Activated CD4-positive, alpha-beta T cell treated with anti-CD3 and anti-CD28 coated beads, Interleukin-2, amount 10 ng/mL, durations not matched to agents 24 days and 14 days (primary cell): ENCODE data around the gene ASB6. TPM values are rescaled to one million over a fixed set of nuclear protein-coding genes. Genes with fewer than 3 reads are reported as not detected.
A peak's percentile ranks its signal among the peaks of the same experiment; 100 is the strongest.
"Not testable (repeated sequence)": the region's sequence is repeated elsewhere in the genome, so short reads cannot be mapped to it uniquely, and the experiment has no call there.

Experiments used
- DNase-seq: peaks from one replicate; pipeline ENCODE4 v3.0.0; 2022
- H3K27ac Mint-ChIP-seq: one replicate; pipeline ENCODE4 v1.8.0; 2022; ENCODE audit warnings: mild to moderate bottlenecking, mixed read lengths
- H3K27me3 Mint-ChIP-seq: one replicate; pipeline ENCODE4 v1.8.0; 2022; ENCODE audit warnings: mixed read lengths
- H3K36me3 Mint-ChIP-seq: one replicate; pipeline ENCODE4 v1.8.0; 2022; ENCODE audit warnings: low read depth, mild to moderate bottlenecking, mixed read lengths
- H3K4me1 Mint-ChIP-seq: one replicate; pipeline ENCODE4 v1.8.0; 2021; ENCODE audit warnings: mixed read lengths
- H3K4me3 Mint-ChIP-seq: one replicate; pipeline ENCODE4 v1.8.0; 2022; ENCODE audit warnings: mild to moderate bottlenecking, moderate library complexity, mixed read lengths
- H3K9me3 Mint-ChIP-seq: one replicate; pipeline ENCODE4 v1.8.0; 2021; ENCODE audit warnings: mixed read lengths
- intact Hi-C: fragments of 100-400 bp; cut with micrococcal nuclease; formaldehyde crosslinking; loops from one replicate; pipeline ENCODE4 v1.15.1; 2023
- total RNA-seq: library from RNA; stranded (reverse); gene quantifications from 2 replicates; pipeline ENCODE4 v1.2.3, GENCODE V29; 2022

The ASB6 gene
- total RNA-seq, 1 donor from 2014 or later, result 22.7 TPM

DNA sequence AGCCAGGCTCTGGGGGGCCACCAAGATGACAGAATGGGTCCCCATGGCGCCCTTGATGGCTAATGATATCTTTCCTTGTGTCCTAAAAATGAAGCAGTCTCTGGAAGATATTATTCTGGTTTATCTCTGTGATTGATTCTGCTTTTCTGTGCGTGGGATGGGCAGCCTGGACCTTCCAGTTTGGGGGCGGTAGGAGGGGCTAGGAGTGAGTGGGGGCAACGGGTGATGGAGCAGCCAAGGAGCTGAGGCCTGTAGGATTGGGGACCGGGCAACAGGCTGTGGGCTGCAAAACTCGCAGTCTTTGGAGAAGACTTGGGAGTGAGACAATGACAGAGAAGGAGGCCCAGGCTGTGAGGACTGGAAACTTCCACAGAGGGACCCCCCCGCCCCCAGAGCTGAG, 32.3 kb upstream of the ASB6 start:
- intact Hi-C loops, result loop anchor here (5.0 kb wide), 1 partner anchor 38 kb away; no protein-coding TSS in a partner anchor

DNA sequence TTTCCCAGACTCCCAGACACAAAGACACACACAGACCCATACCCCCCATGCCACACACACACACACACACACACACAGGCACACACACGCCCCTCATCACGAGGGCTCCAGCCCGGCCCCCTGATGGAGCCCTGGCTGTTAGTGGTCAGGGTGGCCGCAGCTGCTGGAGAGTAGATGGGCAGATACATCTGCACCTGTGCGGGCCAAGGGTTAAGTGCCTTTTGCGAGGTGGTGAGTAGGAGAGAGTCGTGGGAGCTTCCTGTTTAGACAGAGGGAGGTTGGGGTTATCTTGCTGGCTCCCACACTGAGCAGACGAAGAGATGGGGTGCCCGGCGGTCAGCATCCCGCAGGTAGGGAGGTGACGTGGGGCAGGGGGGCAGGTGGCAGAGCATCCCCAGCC, 31.7 kb upstream of the ASB6 start:
- no peak for DNase-seq
- Mint-ChIP-seq H3K36me3 (no peaks in the 10 kb centered on the region), H3K27me3 (peaks cover 11% of the 10 kb centered on the region), H3K9me3 (no peaks in the 10 kb centered on the region), H3K4me1 (peaks cover 5% of the 10 kb centered on the region), H3K27ac (no peak overlapping the region), H3K4me3 (no peak overlapping the region)
- intact Hi-C loops, result loop anchor here (5.0 kb wide), 1 partner anchor 39 kb away; no protein-coding TSS in a partner anchor

More for the DNA sequence above, 32.3 kb upstream of the ASB6 start:
- no peak for DNase-seq
- Mint-ChIP-seq H3K4me3 (no peak overlapping the region), H3K4me1 (peaks cover 5% of the 10 kb centered on the region), H3K27me3 (peaks cover 11% of the 10 kb centered on the region), H3K36me3 (no peaks in the 10 kb centered on the region), H3K9me3 (no peaks in the 10 kb centered on the region), H3K27ac (no peak overlapping the region)

DNA sequence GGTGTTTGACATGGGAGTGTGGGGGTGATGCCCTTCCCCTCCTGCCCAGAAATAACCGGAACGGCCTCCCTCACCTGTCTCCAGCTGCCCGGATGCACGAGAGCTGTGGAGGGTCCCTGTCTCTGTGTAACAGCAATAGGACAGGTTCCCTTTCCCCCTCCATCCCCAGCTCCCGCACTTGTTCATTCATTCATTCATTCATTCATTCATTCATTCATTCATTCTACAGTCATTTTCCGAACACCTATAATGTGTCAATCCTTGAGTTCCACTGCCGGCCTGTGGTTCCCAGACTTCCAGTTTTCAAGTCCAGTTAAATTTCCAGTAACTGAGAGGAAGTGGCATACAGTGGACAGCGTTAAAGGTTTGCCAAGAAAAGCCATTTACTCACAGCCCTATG, 30.8 kb upstream of the ASB6 start:
- peaks cover 5% of the 10 kb centered on the region for H3K4me1 Mint-ChIP-seq
- intact Hi-C loops, result loop anchor here (5.0 kb wide), 1 partner anchor 40 kb away; no protein-coding TSS in a partner anchor
- H3K36me3 Mint-ChIP-seq, result no peaks in the 10 kb centered on the region
- no peak overlapping the region for H3K4me3 Mint-ChIP-seq
- peaks cover 8% of the 10 kb centered on the region for H3K27me3 Mint-ChIP-seq
- H3K27ac Mint-ChIP-seq, result no peak overlapping the region
- no peaks in the 10 kb centered on the region for H3K9me3 Mint-ChIP-seq
- DNase-seq, result no peak

DNA sequence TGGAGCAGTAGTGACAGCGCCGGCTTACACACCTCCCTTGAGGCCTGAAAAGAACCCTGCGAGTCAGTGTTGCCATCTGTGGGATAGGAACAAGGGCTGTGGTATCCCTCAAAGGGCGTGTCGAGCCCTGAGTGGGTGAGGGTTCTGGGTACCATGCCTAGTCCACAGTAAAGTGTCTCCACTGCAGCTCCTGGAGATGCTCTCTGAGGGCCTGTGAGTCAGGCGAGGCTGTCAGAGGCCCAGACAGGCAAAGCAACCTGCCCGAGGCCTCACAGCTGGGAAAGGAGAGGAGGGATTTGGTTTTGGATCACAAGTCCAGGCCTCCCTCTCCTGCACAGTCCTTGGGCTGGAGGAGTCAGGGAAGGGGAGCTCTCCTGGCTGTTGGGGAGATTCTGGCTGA, 29.6 kb upstream of the ASB6 start:
- peaks cover 9% of the 10 kb centered on the region for H3K27me3 Mint-ChIP-seq
- intact Hi-C loops, result loop anchor here (5.0 kb wide), 1 partner anchor 41 kb away; no protein-coding TSS in a partner anchor
- peak overlapping the region; percentile 60 for H3K27ac Mint-ChIP-seq
- H3K36me3 Mint-ChIP-seq, result no peaks in the 10 kb centered on the region
- peaks cover 5% of the 10 kb centered on the region for H3K4me1 Mint-ChIP-seq
- H3K4me3 Mint-ChIP-seq, result peak overlapping the region; percentile 44
- no peaks in the 10 kb centered on the region for H3K9me3 Mint-ChIP-seq
- peak; percentile 62 for DNase-seq

DNA sequence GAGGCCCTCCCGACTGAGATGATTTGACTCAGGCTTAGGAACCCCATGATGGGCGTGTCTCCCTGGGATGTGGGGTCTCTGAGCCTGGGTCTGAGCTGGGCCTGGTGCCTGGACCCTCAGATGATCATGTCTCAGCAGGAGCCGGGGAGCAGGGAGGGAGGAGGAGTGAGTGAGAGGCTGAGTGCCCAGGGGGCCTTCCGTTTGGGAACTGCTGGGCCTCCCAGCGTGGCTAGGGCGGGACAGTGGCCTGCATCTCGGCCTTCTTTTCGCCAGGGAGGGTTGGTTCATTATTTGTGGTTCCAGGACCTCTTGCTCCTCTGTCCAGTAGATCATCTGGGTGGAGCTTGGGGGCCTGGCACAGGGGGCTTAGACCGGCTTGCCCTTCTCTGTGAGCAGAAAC, 29.1 kb upstream of the ASB6 start:
- peaks cover 5% of the 10 kb centered on the region for H3K4me1 Mint-ChIP-seq
- no peak for DNase-seq
- H3K36me3 Mint-ChIP-seq, result no peaks in the 10 kb centered on the region
- peak overlapping the region; percentile 60 for H3K27ac Mint-ChIP-seq
- H3K27me3 Mint-ChIP-seq, result peaks cover 6% of the 10 kb centered on the region
- no peaks in the 10 kb centered on the region for H3K9me3 Mint-ChIP-seq
- intact Hi-C loops, result loop anchor here (5.0 kb wide), 1 partner anchor 41 kb away; no protein-coding TSS in a partner anchor
- H3K4me3 Mint-ChIP-seq, result no peak overlapping the region

DNA sequence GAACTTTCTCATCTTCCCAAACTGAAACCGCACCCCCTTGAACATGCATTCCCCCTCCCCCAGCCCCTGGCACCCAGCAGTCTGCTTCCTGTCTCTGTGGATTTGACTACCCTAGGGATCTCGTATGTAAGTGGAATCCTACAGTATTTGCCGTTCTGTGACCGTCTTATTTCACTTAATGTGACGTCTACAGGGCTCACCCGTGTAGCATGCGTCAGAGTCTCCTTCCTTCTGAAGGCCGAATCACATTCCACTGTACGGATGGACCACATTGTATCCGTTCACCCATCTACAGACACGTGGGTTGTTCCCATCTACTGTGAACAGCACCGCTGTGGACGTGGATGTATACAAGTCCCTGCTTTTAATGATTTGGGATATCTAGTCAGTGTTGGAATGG, 28.0 kb upstream of the ASB6 start:
- Mint-ChIP-seq H3K9me3 (no peaks in the 10 kb centered on the region), H3K4me1 (peaks cover 8% of the 10 kb centered on the region), H3K27me3 (peaks cover 8% of the 10 kb centered on the region), H3K4me3 (no peak overlapping the region), H3K27ac (no peak overlapping the region), H3K36me3 (no peaks in the 10 kb centered on the region)
- intact Hi-C loops, result loop anchor here (5.0 kb wide), 1 partner anchor 42 kb away; no protein-coding TSS in a partner anchor
- DNase-seq, result no peak

DNA sequence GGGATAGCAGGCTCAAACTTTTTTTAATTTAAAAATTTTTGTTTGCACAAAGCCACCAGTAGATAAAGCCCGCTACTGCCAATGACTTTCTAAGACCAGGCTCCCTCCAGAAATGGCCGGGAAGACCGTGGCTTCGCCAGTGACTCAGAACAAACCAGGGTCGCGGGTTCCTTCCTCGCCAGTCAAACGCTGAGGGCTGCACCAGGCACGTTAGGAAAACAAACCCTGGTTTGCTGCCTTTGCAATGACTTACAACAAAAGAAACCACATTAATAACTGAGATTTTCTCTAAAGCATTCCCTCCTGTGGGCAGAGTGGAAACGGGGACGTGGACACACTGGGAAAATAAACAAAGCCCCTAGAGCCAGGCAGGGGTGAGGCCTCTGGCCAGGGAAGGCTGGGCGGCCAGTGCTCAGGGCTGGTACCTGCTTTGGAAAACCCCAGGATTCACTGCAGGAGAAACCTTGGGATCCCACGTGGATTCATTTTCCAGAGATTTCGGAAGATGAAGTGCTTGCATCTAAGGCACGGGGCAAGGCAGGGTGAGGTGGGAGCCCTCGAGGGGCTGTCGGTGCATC, 27.3 kb upstream of the ASB6 start:
- no peaks in the 10 kb centered on the region for H3K9me3 Mint-ChIP-seq
- no peak overlapping the region for H3K27ac Mint-ChIP-seq
- intact Hi-C loops, result no loop called here
- H3K27me3 Mint-ChIP-seq, result peaks cover 12% of the 10 kb centered on the region
- no peak for DNase-seq
- H3K36me3 Mint-ChIP-seq, result no peaks in the 10 kb centered on the region
- H3K4me1 Mint-ChIP-seq, result peaks cover 12% of the 10 kb centered on the region
- no peak overlapping the region for H3K4me3 Mint-ChIP-seq

DNA sequence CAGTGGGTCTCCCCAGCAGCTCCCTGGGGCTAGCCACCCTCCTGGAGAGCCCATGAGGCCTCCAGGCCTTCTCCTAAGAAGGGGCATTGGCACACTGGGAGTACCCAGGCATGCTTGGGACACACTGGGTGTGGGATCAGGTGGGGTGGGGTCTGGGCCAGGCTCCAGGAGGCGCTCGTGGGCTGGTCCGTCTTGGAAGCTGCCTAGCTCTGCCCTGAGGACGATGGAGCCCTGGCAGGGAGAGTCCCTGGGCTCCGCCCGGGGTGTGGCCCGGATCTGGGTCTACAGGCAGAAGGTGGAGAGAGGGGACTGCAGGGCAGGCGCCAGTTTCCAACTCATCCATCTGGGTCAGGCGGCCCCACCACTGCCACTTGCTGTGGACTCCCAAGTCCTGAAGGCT, 25.9 kb upstream of the ASB6 start:
- peaks cover 12% of the 10 kb centered on the region for H3K4me1 Mint-ChIP-seq
- H3K27ac Mint-ChIP-seq, result no peak overlapping the region
- H3K4me3 Mint-ChIP-seq, result no peak overlapping the region

DNA sequence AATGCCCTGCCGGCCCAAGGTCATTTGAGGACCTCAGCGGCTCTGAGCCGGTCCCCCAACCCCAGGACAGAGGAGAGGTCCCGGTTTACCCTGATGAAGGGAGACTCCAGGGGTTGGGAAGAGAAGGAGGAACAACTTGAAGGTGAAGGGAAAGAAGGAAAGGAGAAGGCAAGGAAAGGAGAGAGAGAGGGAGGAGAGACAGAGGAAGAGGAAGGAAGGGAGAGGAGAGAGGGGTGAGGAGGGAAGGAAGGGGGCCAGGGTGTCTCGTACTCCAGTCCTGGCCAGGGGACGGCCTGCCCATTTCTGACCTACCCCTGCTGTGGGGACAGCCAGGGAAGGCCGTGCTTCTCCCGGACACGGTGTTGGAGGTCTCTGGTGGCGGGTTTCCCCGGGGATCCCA, 25.4 kb upstream of the ASB6 start:
- no peak overlapping the region for H3K27ac Mint-ChIP-seq
- no peak for DNase-seq
- no peaks in the 10 kb centered on the region for H3K36me3 Mint-ChIP-seq
- peaks cover 12% of the 10 kb centered on the region for H3K4me1 Mint-ChIP-seq
- peaks cover 14% of the 10 kb centered on the region for H3K27me3 Mint-ChIP-seq
- no peaks in the 10 kb centered on the region for H3K9me3 Mint-ChIP-seq
- H3K4me3 Mint-ChIP-seq, result no peak overlapping the region
- intact Hi-C loops, result no loop called here

More for the DNA sequence above, 25.9 kb upstream of the ASB6 start:
- intact Hi-C loops, result no loop called here
- Mint-ChIP-seq H3K27me3 (peaks cover 12% of the 10 kb centered on the region), H3K9me3 (no peaks in the 10 kb centered on the region), H3K36me3 (no peaks in the 10 kb centered on the region)
- no peak for DNase-seq

DNA sequence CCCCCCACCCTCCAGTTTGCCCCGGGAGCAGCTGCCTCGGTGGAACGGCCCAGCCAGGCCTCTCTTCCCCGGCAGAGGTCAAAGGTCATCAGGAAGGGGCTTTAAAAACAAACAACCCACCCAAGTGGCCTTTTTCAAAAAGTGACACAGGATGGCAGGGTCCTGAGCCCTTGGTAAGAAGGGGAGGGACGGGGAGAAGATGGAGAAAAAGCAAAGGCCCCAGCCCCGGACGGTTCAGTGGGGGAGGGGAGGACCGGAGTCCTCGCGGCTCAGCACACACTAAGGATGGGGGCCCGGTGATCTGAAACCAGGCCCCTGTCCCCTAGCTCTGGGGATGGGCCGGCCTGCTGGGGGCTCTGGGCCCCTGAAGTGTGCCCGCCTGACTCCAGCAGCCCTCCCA, 24.6 kb upstream of the ASB6 start:
- H3K27me3 Mint-ChIP-seq, result peaks cover 15% of the 10 kb centered on the region
- H3K36me3 Mint-ChIP-seq, result no peaks in the 10 kb centered on the region
- no peak overlapping the region for H3K4me3 Mint-ChIP-seq
- peaks cover 10% of the 10 kb centered on the region for H3K4me1 Mint-ChIP-seq
- no peaks in the 10 kb centered on the region for H3K9me3 Mint-ChIP-seq
- intact Hi-C loops, result no loop called here
- no peak overlapping the region for H3K27ac Mint-ChIP-seq
- no peak for DNase-seq

DNA sequence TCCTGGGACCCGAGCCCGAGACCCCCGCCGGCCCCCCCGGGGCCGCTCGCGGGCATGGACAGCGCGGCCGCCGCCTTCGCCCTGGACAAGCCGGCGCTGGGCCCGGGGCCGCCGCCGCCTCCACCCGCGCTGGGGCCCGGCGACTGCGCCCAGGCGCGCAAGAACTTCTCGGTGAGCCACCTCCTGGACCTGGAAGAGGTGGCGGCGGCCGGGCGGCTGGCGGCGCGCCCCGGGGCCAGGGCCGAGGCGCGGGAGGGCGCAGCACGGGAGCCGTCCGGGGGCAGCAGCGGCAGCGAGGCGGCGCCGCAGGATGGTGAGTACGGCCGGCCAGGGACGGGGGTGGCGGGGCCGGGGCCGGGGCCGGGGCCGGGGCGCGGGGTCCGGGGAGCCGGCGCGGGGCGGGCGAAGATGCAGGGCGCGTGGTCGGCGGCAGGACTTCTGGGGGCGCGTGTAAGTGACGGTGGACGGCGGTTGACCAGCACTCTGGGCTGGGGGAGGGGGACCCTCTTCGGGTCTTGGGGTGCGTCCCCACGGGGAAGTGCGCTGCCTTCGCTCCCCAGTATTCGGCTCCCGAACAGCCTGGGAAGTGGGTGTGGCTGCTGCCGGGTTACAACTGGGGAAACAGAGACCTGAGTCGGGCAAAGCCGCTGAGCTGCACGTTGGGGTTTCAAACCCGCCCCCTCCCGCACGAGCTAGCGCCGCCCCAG, 24.0 kb upstream of the ASB6 start:
- H3K27ac Mint-ChIP-seq, result no peak overlapping the region
- H3K27me3 Mint-ChIP-seq, result peaks cover 21% of the 10 kb centered on the region
- H3K36me3 Mint-ChIP-seq, result no peaks in the 10 kb centered on the region
- peaks cover 9% of the 10 kb centered on the region for H3K4me1 Mint-ChIP-seq
- peak; percentile 62 for DNase-seq
- no peaks in the 10 kb centered on the region for H3K9me3 Mint-ChIP-seq
- intact Hi-C loops, result no loop called here
- H3K4me3 Mint-ChIP-seq, result peak overlapping the region; percentile 50

DNA sequence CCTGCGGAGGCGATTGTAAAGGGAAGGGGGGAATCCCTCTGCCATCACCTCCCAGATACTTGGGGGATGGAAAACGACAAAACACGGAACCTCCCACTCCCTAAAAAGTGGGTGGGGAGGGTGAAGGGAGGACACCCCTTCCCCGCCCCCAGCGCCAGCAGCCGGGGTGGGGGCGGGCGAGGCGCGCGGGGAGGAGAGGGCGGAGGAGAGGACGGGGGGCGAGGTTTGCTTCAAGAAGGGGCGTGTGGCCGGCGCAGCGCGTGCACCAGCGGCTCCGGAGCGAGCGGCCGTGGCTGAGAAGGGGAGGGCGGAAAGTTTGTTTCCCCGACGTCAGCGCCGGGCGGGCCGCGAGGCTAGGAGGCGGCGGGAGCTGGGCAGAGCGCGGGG, 23.4 kb upstream of the ASB6 start, which contains the start of gene PRRX2:
Gene PRRX2 (plus strand): TSS at position 259 of the 387 bp plus-strand sequence. CDS start 221 bp downstream, outside the sequence.
- H3K27me3 Mint-ChIP-seq, result peaks cover 23% of the 10 kb centered on the region
- peak; percentile 86 for DNase-seq
- peak within 1 kb of the TSS; percentile 79 for H3K4me3 Mint-ChIP-seq
- no peaks in the 10 kb centered on the region for H3K9me3 Mint-ChIP-seq
- intact Hi-C loops, result no loop called here
- H3K4me1 Mint-ChIP-seq, result peaks cover 7% of the 10 kb centered on the region
- no peak within 1 kb of the TSS for H3K27ac Mint-ChIP-seq
- no peaks in the 10 kb centered on the region for H3K36me3 Mint-ChIP-seq

DNA sequence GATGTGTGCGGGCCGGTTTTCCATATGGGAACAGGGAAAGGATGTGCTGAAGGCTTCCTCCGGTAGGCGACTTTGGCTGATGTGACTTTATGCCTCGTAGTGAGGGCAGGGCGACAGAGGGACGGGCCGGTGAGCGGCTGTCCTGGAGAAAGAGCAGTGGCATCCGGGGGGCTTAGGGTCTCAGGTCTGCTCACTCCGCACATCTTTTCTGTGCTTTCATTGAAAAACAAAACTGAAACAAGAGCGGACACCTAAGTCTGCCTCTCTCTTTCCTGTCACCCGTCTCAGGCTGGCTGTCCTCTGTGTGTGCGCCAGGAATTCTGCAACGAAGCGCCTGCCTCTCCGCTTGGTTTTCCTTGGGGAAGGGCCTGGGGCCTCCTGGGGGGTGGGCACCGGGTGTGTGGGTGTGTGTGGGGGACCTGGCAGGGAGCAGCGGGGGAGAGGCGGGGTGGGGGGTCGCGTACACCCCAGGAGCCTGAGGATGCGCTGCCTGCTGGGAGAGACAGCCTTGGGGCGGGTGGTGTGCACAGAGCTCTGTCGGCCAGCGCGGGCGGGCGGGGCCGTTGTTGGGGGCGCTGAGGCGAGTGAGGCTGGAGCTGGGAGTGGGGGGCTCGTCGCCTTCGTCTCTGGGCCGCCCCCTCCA, 22.9 kb upstream of the ASB6 start:
- intact Hi-C loops, result no loop called here

DNA sequence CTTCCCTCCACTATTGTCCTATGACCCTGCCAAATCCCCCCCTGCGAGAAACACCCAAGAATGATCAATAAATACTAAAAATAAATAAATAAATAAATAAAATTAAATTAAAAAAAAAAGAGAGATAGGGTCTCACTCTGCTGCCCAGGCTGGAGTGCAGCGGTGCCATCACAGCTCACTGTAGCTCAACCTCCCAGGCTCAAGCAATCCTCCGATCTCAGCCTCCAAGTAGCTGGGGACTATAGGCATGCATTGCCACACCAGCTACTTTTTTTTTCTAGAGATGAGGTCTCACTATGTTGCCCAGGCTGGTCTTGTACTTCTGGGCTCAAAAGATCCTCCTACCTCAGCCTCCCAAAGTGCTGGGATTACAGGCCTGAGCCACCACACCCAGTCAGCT, 20.3 kb upstream of the ASB6 start:
- intact Hi-C loops, H3K4me1 Mint-ChIP-seq, H3K27ac Mint-ChIP-seq, H3K9me3 Mint-ChIP-seq, H3K4me3 Mint-ChIP-seq, H3K36me3 Mint-ChIP-seq, DNase-seq: not testable (repeated sequence)
- H3K27me3 Mint-ChIP-seq, result peaks cover 21% of the 10 kb centered on the region

More for the DNA sequence above, 22.9 kb upstream of the ASB6 start:
- no peaks in the 10 kb centered on the region for H3K9me3 Mint-ChIP-seq
- no peaks in the 10 kb centered on the region for H3K36me3 Mint-ChIP-seq
- DNase-seq, result peak; percentile 77
- H3K4me1 Mint-ChIP-seq, result peaks cover 7% of the 10 kb centered on the region
- H3K4me3 Mint-ChIP-seq, result peak overlapping the region; percentile 79
- no peak overlapping the region for H3K27ac Mint-ChIP-seq
- peaks cover 23% of the 10 kb centered on the region for H3K27me3 Mint-ChIP-seq
